CMK (cell line): Measurements from ENCODE around the gene HOXA5.

ENCODE experiments used
- DNase-seq: peaks from one replicate; pipeline ENCODE4 v3.0.0-alpha.2; 2010; ENCODE audit warnings: low read depth

The HOXA5 gene

DNA sequence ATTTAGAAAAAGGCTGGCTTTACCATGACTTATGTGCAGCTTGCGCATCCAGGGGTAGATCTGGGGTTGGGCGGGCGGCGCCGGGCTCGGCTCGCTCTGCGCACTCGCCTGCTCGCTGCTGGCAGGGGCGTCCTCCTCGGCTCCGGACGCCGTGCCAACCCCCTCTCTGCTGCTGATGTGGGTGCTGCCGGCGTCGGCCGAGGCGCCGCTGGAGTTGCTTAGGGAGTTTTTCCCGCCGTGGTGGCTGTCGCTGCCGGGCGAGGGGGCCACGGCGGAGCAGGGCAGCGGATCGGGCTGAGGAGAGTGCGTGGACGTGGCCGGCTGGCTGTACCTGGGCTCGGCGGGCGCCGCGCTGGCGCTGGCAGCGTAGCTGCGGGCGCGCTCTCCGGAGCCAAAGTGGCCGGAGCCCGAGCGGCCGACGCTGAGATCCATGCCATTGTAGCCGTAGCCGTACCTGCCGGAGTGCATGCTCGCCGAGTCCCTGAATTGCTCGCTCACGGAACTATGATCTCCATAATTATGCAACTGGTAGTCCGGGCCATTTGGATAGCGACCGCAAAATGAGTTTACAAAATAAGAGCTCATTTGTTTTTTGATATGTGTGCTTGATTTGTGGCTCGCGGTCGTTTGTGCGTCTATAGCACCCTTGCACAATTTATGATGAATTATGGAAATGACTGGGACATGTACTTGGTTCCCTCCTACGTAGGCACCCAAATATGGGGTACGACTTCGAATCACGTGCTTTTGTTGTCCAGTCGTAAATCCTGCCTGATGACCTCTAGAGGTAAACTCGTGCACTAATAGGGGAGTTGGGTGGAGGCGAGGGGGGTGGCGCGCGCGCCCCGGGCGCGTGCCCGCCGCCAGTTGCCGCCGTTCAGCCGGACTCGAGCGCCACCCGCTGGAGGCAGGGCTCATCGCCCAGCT, at the start of gene HOXA5:
Gene HOXA5, minus strand, starts transcription at position 659 of the 927 bp plus-strand sequence. Its CDS starts 74 bp downstream, at position 585.
- DNase-seq: no peak

DNA sequence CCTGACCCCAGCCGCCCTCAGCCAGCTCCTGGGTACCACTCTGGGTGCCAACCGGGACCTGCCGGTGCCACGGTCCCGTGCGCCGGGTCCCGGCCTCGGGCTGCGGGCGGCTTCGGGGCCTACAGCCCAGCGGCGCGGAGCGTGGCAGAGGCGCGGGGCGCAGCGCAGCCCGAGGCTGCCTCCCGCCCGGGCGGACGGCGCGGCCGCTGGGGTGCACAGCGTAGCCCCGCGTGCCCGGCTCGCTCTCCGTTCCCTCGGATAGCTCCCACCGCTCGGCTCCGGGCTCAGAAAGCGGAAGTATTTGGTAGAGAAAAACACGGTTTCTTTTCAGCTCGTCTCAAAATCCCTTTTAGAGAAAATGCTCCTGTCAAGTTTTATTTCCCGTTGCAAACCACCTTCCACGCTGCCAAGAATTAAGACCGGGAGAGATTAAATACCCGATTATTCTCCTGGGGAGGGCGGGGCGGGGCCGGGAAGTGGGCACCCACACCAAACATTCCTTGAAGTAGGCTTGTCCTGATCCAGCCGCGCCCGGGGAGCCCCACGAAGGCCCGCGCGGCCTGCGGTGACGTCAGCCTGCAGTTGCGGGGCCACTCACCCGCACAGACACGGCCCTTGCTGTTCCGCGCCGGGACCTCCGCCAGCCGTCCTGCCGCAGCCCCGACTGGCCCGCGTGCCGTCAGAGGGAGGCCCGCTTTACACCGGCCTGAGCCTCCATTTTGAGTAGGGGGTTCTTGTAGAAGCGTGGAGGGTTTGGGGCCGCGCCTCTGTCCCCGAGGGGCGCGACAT, 49.3 kb upstream of the HOXA5 start:
- no peak for DNase-seq

DNA sequence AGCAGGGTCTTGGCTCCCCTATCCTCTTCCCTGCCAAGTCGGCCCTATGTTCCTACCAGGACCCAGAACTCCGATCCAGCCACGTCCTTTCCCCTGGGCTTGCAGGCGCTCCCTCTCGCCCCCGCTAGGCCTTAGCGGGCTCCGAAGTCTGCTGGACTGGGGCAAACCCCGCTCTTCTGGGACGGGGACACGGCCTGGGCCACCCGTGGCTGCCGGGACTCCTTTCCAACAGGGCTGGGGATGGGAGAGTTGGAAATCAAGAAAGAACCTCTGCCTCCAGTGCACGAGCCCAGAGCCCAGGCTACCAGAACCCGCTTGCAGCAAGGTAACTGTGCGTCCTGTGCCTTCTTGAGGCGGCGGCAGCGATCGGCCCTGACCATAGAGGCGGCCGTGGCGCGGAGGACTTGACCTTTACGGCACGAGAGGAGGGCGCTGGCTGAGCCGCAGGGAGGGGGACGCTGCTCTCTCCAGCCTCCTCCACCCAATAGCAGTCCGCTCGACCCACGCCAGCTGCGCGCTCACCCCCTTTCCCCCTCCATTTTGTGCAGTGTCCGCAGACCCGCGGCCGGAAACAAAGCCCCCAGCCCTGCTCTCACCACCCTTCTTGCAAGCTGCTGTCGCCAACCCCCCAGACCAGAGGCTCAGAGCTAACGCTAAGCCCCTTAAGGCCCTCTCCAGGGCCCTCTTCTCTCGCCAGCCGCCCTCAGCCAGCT, 48.5 kb upstream of the HOXA5 start:
- DNase-seq: no peak

DNA sequence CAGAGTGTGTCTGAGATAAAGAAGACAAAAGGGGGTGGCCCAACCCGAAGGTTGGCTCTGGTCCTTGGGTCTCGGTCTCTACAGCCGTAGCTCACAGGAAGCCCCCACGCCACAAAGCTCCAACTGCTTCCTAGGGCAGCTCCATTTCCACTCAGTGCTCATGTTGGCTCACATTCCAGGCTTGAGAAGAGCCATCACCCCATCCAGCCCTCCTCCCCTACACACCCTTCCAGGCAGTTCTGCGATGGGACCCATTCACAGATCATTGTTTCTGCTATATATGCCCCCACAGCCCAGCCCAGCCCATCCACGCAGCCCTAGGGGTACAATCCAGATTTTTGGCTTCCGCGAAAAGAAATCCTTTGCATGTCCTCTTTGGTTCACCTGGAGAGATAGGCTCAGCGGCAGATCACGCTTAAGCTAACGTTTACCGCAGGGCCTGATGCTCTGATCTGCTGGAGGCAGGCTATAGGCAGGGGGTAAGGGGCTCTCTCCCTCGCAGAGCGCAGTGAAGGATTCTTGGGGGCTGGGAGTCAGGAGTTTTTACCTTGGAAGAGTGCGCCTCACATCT, 47.8 kb upstream of the HOXA5 start:
- DNase-seq: no peak

DNA sequence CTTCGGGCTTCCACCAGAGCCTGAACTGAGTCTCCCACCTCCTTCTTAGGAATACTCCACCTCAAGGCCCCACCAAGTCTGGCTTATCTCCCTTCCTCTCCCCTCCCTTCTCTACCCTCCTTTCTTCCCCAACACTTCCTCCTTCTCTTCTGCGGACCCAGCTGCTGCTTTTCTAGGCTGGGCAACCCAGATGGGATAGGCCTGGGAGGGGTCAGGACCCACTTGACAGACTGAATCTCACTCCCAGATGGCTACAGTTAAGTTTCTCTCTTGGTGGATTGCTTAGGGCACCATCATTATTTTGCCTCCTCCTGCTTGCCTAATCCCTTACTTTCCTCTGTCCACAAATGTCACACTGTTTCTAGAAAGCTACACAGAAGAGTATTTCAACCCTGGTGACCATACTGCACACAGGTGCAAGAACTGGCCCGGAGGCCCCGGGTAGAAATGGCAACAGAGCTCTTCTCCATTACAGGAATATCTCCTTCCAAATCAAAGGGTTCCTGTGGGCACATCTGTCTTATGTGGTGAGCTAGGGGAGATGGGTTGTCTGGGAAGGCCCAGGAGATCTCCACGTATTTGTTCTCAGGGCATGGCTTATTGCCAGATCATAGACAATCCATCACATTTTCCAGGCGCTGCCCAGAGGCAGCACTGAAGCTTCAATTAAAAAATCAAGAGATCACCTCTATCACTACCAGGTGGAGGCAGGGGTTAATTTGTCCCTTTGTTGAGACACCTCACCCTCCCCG, 46.7 kb upstream of the HOXA5 start:
- no peak for DNase-seq

DNA sequence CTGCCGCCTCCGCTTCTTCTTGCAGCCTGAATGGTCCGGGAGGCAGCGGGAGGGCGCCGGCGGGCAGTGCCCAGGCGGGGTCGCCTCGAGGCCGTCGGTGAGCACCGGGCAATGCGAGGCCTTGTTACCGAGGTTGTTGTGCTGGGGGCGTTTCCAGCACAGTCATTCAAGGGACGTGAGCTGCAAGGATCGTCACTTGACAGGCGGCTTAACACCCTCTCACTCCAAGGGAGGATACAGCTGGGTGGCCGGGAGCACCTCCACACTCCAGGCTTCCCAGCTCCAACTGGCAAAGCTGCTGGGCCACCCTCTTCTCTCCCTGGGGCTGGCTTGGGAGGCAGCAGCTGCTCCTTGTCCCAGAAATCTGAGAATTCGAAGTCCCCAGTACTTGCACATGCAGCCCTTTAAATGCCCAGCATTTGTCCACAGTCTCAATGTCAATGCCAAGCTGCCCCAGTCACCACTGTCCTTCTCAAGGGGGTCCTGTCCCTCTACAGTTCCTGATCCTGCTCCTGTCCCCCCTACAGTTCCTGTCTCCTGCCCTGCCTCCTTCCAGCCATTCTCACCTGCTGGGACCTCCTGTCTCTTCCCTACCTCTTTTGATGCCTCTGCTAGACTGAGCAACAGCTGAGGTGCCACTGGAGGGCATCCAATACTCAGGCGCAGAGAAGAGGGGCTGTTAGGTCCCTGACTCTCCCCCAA, 46.0 kb upstream of the HOXA5 start:
- no peak for DNase-seq

DNA sequence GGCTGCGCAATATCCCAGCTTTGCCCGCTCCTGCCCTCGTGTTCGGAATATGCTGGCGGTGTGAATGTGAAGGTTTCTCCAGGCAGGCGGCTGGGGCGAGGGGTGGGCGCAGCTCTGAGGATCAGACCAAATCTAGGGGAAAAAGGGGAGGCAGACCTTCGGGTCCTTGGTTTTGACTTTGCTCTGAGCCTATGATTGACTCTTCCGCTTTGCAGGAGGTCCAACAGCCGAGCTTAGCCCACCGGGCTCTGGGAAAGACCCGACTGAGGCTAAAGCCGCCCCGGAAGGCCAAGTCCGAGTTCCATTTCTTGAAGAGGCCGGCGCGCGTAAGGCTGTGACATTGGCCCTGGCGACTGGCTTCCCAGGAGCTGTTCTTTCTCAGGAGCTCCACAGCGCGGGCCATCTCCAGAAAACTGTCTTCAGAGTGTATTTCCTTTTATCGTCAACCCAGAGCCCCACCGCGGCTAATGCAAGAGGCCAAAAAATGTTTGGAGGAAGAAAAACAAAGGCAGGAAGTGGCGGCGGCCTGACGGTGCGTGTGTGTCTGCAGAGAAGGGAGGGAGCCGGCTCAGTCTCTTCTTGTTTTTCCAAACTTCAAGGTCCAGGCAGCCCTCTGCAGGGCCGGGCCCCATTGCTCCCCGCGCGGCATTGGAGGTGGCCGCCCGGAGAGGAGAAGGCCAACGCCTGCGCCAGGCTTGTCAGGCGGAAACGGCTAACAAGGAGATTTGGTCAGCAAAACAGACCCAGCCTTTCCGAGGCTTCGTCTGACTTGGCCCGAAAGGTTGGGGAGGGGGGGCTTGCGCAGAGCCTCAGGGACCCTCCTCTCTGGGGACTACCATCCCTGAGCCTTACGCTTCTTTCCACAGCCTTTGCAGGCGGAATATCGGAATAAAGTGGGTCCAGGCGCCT, 45.2 kb upstream of the HOXA5 start:
- DNase-seq: no peak

DNA sequence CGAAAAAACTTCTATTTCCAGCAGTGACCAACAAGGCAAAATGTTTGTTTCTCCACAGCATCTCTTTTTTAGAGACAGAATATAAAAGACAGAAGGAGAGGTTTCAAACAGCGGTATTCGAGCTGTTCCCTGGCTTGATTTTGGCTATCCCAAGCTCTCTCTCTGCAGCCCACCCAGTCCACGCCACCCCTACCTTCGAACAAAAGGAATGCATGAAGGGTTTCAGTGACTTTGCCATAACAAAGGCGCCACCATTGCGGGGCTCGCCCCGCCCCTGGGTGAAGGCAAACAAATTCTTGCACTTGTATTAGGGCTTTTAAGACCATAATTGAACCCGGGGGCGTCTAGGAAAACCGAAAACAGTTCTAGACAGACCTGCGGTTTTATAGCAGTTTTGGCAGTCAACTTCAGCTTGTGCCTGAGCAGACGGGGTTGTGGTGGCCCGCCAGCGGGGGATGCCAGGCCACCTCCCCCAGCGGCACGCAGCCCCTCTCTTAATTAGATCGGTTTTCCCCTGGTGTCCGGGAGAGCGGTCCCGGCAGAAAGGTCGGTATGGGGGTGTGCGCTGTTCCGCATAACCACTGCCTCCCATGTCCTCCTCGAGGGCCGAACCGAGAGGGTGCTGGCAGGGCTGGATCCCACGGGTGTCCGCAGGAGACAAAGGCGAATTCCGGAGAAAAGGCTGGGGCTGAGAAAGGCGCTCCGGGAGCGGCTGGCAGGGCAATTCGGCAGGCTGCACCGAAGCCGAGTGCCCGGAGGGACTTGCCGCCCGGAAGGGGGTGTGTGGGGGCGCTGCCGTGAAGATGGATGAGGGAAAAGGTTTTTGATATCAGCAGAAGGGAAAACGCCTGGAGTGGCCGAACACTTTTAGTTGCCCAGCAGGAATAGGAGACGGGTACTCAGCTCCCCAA, 44.2 kb upstream of the HOXA5 start:
- DNase-seq: no peak

DNA sequence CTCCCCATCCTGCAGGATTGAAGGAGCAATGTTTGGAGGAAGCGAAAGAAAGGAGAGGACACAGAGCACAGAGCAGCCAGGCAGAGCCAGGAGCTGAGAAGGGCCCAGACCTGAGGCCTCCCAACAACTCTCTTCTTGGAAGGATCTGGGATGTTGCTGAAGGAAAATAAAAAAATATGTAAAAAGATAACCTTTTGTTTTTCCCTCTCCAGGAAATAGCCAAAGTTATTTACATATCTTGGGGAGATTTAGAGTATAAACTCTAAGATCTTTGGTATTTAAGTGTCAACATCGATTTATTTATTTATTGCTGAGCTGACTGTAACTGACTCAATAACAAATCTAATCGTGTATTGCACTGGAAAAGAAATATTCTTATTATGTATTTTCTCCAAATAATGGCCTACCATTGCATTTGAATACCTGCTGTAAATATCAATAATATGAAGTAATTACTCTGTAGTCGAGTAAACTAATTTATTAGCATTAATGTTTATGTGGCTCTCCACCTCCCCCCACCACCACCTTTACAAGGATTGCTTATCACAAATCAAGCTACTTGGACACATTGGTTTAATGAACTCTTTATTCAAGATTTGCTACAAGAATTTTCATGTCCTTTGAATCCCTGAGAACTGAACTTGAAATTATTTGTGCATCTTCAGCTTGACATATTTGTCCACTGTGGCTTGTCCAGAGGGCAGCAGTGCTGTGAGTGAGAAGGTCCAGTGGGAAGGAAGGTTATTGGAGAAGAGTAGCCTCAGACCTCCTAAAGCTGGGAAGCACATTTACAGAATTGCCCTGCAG, 43.4 kb upstream of the HOXA5 start:
- DNase-seq: no peak

DNA sequence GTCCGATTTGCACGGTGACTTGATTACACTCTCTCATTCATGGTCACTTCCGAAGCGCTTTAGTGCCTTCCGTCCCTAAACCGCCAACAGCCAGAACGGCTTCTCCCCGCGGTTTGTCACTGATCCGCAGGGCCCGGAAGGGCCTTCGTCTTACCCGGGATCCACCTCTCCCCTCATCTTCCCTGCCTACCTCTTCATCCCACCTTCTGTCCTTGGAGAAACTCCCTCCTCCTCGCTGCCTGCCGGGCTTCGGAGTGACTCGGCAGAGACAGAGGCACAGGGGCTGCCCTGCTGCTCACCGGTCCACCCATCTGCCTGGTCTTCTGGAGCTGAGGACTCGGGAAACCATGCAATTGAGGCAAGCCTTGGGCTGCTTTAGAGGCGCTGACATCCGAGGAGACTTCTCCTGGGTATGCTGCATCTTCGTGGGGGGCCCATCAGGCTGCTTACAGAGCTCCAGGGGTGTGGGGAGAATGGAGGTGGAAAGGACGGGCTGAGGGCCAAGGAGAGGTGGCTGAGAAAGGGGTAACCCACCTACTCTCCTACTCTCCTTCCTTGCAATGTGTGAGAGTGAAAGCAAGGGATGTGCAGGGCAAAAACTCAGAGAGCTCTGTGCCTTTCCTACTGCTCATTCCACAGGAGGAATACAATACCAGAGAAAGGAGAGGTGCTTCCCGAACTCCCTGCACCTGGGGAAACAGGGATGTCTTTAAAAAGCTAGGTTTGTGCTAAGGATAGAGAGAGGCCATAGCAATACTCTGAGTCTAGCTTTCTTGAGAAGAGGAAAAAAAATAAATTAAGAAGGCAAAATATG, 42.6 kb upstream of the HOXA5 start:
- no peak for DNase-seq

DNA sequence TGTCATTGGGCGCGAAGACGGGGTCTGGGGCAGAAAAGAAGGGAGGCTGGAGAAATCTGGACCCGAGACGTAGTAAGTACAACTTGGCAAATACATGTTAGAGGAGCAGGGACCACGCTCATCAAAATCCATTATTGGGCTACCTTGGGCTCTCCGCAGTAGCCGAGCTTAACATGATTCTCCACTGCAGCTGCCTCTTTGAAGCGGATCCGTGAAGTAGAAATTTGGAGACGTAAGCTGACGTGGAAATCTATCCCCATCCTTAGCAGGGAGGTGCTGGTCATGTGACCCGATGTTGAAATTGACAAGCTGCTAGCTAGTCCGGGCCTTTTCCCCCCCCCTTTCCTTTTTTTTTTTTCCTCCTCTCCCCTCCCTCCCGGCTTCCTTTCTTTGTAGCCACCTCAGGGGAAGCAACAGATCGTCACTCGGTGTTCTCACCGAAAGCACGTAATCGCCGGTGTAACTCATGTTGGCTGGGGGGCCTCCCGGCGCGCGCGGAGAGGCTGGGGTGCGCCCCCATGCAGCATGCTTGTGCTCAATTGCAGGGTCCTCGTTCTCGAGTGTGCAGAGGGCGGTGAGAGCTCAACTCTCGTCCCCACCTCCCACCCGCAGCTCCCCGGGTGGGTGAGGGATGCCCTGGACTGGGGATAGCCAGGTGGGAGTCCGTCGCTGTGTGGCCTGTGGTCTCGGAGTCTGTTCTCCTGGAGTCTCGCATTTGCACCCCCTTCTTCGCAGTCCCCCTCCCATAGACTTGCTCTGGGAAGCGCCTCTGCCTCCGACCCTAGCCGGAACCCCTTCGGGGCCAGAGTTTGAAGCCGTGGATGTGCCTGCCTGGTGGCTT, 41.8 kb upstream of the HOXA5 start, which contains the start of gene HOXA11:
Gene HOXA11, minus strand, starts transcription at position 220 of the 841 bp plus-strand sequence. Its CDS starts 88 bp downstream, at position 132.
- DNase-seq: no peak

DNA sequence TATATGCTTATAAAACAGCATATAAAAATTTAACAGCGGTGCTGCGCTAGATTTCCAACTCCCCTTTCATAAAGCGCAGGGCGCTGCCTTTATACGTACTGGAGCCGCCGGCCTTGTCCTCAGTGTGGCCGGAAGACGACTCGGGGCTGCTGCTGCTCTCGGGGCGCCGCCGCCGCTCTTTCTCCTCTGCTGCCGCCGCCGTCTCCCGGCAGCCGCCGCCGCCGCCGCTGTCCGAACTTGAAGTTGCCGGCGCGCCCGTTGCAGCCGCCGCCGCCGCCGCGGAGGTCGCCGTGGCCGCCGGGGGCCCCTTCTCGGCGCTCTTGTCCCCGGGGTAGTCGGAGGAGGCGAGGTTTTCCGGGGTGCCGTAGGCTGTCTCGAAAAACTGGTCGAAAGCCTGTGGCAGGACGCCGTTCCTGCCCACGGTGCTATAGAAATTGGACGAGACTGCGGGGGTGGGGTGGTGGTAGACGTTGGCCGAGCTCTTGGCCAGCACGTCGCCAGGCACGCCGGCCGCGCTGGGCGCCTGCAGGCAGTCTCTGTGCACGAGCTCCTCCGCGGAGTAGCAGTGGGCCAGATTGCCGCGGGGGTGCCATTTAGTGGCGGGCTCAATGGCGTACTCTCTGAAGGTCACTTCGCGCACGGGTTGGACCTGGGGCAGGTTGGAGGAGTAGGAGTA, 41.0 kb upstream of the HOXA5 start:
- no peak for DNase-seq

DNA sequence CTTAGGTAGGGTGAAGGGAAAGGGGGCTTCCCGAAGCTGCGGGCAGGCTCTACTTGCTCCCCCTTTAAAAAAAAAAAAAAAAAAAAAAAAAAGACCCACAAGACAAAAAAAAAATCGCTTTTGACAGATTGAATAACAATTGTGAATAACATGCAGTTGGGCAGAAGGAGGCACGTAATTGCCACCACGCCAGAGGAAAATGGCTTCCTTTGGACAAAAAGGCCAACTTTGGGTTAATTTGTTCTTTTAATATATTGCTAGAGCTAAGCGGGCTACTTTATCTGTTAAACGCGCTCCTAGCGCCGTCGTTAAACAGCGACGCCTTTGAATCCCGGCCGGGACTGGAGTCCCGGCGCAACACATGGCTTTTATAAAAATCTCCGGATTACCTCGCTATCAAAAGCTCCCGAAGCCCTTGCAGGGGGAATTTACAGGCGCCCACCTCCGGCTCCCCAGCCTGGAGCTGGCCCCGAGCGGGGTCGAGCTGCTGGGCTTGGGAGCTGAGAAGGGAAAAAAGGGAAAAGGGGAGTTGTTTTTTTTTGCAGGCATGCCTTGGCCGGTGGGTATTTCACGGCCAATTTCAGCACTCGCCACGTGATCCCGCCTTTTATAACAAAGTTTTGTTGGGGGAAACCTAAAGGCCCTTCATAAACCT, 40.3 kb upstream of the HOXA5 start:
- DNase-seq: no peak

DNA sequence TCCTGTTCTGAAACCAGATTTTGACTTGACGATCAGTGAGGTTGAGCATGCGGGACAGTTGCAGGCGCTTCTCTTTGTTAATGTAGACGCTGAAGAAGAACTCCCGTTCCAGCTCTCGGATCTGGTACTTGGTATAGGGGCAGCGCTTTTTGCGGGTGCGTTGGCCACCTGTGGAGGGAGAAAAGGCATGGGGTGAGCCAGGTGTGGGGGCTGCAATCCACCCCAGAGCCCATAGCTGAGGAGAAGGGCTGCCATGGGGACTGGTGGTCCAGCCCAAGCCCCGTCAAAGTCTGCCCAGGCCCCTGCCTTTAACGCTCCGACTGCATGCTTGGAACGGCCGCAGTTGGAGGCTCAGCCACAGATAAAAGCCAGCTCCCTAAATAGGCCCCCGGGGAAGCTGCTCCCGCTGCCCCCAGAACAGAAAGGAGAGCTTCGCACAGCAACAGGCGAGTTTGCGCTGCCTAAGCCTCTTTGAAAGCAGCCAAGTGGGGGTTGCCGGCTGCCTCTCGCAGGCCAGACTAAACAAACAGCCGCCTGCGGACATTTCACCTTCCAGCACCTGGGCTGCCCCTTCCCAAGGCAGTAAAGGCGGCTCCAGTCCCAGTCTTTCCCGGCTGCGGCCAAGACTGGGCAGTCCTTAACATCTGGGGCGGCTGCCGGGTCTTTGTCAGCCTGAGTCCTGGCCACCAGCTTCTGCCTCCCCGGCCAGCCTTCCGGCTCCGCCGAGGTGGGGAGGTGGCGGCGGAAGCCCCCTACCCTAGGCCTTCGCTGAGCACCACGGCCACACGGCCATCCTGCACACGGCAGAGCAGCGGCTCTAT, 39.6 kb upstream of the HOXA5 start:
- no peak for DNase-seq
